Measurements from ENCODE around the gene PRR14L.
"Not testable (repeated sequence)": the region's sequence is repeated elsewhere in the genome, so short reads cannot be mapped to it uniquely, and the experiment has no call there.

DNA sequence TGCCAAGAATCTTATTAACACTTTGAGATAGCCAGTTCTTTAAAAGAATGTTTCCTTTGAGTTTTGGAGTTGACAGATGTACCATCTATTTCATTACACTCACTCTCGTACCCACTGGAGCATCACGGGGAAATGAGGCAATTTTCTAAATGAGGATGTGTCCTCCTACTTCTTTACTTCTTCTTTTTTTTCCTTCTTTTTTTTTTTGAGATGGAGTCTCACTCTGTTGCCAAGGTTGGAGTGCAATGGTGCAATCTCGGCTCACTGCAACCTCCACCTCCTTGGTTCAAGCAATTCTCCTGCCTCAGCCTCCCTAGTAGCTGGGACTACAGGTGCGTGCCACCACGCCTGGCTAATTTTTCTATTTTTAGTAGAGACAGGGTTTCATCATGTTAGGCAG lies 75.7 kb downstream of the PRR14L start:
- TF ChIP-seq, protein P1, sequence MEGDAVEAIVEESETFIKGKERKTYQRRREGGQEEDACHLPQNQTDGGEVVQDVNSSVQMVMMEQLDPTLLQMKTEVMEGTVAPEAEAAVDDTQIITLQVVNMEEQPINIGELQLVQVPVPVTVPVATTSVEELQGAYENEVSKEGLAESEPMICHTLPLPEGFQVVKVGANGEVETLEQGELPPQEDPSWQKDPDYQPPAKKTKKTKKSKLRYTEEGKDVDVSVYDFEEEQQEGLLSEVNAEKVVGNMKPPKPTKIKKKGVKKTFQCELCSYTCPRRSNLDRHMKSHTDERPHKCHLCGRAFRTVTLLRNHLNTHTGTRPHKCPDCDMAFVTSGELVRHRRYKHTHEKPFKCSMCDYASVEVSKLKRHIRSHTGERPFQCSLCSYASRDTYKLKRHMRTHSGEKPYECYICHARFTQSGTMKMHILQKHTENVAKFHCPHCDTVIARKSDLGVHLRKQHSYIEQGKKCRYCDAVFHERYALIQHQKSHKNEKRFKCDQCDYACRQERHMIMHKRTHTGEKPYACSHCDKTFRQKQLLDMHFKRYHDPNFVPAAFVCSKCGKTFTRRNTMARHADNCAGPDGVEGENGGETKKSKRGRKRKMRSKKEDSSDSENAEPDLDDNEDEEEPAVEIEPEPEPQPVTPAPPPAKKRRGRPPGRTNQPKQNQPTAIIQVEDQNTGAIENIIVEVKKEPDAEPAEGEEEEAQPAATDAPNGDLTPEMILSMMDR (IDR thresholded peaks at IDR 0.05): not testable (repeated sequence)
- TF ChIP-seq EP300 (IDR thresholded peaks at IDR 0.05; ENCODE audit: low read depth); POLR2A (IDR thresholded peaks at IDR 0.05); POLR2AphosphoS5 (IDR thresholded peaks at IDR 0.05): not testable (repeated sequence)

All from transverse colon (tissue), 4 donors.